Non-pigmented ciliary epithelial cell (primary cell): ENCODE measurements around the gene NDUFAF8.

Experiments used
- DNase-seq: peaks from one replicate; pipeline ENCODE4 v3.0.0-alpha.2; 2010; ENCODE audit warnings: low read depth

NDUFAF8 gene

DNA sequence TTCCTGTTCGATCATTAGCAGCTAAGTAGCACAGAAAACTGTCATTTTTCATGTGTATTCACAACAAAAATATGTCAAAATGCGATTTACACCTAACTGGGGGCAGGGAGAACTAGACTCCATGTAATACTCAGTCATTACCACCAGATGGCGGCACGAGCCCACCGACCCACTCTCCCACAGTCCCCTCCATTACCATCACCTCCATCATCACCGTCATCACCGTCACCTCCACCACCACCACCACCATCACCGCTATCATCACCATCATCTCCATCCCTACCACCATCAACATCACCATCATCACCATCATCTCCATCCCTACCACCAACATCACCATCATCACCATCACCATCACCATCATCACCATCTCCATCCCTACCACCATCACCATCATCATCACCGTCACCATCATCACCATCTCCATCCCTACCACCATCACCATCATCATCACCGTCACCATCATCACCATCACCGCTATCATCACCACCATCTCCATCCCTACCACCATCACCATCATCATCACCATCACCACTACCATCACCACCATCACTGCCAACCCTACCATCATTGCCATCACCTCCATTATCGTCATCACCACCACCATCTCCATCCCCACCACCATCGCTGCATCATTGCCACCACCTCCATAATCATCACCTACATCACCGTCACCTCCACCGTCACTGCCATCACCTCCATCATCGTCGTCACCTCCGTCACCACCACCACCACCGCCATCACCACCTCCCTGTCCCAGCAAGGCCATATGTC, 14.4 kb downstream of the NDUFAF8 start:
- no peak for DNase-seq

DNA sequence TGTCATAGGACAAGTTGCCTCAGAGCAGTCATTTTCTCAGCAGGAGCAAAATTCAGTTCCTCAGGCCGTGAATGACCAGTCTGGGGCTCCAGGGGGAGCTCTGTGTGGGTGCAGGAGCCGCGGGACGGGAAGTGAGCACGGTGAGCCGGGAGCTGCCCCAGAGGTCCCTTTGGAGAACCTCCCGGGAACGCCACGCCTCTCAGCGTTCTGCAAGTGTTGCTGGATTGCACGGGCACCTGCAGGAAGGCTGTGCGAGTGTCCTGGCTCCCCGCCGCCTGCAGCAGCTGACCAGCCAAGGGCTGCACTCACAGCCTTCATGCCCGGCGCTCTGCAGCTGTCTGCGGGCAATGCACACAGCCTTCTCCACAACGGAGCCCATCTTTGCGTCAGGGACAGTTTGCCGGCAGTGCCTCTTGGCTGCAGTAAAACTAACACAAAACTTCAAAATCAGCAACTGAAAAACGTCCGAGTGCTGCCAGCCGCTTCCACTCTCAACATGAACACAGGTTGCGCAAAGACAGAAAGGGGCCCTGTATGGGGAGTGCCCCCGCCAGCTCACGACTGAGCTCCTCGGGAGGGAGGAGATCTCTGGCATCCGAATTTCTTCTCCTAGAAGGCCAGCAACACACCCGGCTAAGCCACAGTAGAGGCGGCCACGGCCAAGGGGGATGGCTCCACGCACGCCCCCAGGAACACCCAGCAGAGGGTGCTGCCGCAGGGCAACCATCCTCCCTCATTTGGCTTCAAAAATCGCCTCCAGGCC, 16.0 kb downstream of the NDUFAF8 start:
- peak; percentile 28 for DNase-seq

GRCh38 chr17:81256616-81257015, 17.5 kb downstream of the NDUFAF8 start:
- no peak for DNase-seq

DNA sequence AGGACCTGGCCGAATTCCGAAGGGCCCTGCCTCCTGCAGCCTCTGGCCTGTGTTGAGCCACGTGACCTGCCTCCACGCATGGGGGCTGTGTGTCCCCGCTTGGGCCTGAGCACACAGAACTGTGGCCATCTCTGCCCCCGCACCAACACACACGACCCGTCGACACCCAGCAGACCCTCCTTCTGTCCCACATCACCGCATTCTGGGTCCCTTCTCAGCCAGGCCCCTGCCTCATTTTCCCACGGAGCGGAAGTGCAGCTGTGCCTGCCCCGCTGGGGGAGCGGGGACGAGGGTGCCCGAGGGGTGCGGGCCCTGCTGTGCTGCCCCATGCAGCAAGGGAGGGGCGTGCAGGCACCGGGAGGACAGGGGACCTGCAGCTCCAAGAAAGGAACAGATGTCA, 18.4 kb downstream of the NDUFAF8 start:
- no peak for DNase-seq

GRCh38 chr17:81258292-81258691, 19.2 kb downstream of the NDUFAF8 start:
- no peak for DNase-seq

GRCh38 chr17:81259058-81259605, 20.0 kb downstream of the NDUFAF8 start:
- DNase-seq, result no peak

GRCh38 chr17:81260171-81260570, 21.1 kb downstream of the NDUFAF8 start:
- DNase-seq, result no peak

DNA sequence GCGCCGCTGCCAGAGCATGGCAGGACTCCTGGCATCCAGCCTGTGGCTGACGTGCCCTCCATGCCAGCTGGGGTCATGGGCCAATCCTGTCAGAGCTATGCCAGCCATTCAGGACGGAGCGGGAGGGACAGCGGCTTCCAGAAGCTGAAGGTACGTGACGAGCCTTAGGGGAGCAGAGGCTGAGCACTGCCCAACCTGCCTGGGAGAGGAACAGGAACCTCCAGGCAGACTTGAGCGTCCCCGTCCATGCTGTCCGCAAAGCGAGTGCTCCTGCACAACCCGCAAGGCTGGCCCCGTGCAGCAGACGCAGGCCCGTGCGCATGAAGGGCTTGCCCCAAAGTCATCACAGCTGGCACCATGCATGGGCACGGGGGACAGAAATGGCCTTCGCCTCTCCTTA, 21.5 kb downstream of the NDUFAF8 start:
- no peak for DNase-seq

GRCh38 chr17:81261096-81261495, 22.0 kb downstream of the NDUFAF8 start:
- DNase-seq, result no peak

GRCh38 chr17:81261582-81262336, 22.6 kb downstream of the NDUFAF8 start:
- DNase-seq, result no peak

DNA sequence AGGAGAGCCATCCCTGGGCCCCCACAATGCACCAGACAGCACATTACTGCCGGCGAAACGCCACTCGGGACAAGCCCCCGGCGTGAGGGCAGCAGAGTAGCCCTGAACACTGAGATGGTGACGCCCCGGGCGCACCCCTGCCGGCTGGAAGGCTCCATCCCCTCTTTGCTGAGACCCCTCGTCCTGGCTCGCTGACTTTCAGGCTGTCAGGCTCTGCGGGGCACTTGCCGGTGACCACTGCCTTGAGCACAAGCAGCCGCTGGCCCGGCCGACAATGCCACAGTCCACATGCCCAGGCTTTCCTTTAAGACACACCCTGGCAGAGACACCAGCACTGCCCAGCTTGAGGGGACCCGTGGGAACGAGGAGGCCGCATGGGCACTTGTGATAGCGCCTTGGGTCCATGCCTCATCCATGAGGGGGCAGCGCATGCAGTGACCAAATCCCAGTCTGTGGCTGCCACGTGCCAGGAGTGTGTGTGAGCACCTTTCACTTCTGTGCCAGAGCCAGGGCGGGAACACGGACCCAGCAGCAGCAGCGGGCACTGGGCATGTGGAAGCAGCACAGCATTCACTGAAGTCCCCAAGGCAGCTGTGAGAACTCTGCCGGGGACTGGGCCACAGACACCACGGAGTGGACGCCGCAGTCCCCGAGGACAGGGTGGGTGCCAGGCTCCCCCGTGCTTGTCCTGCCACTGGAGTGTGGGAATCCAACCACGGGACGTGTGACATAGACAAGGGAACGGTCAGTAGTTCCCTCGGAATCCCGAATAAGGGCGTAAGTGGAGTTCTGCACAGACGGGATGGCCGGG, 24.5 kb downstream of the NDUFAF8 start:
- no peak for DNase-seq

- DNase-seq, result no peak
Observed at GRCh38 chr17:81264640-81265039, 25.5 kb downstream of the NDUFAF8 start.

DNA sequence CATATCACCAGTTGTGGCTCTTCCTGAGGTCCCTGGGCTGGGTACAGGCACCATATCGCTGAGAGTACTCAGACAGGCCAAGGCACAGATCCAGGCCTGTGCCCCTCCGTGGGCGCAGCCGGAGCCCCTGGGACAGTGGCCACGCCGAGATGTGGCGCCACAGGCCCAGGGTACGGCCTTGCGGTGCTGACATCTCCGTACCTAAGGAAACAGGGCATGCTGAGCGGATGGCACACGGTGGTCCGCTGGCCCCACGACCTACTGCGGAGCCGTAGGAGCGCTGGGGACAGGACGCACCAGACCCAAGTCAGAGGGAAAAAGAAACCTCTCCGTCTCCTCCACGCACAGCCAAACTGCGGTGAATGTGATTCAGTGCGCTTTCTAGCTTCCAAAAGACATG, 26.5 kb downstream of the NDUFAF8 start:
- no peak for DNase-seq

DNA sequence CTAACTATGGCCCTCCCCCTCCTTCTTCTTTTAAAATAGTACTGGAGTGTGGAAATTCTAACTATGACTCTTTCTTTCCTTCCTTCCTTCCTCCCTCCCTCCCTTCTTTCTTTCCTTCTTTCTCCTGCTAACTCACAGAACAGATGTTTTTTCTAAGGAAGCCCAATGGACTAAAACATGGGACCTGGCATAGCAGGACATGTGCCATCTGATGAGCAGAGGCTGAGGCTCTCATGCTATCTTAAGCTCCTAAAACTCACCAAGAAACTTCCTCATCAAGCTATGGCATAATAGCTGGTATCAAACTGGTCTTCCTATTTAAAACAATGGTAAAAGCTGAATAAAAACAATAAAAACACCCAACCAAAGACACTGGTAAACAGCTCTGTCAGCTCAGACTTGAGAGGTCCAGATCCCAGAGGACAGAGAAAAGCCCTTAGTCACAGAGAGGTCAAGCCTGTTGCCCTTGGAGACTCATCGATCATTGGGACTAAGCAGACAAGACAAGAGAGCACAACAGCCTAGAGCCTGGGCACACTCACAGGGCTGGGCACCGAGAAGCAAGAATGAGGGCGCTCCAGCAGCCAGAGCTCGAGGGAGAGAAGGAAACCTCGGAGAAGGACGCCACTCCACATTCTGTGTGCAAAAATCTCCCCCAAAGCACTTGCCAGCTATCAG, 28.4 kb downstream of the NDUFAF8 start:
- no peak for DNase-seq

DNA sequence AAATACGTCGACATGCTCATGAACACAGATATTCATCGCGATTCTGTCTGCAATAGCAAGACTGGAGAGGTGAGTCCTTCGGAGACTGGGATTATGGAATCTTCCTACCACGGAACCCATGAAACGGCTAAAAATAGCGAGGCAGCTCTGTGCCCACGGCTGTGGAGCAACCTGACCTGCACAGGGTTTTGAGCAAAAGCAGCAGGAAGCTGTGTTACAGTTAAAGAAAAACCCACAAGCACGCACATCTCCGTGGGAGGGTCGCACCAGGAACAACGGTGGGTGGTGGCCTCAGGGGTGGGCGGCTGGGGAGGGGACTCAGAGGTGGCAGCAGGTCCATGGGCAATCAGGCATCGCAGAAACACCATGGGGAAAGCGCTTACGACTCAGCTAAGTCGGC, 31.2 kb downstream of the NDUFAF8 start:
- no peak for DNase-seq

GRCh38 chr17:81271226-81271625, 32.1 kb downstream of the NDUFAF8 start:
- no peak for DNase-seq

DNA sequence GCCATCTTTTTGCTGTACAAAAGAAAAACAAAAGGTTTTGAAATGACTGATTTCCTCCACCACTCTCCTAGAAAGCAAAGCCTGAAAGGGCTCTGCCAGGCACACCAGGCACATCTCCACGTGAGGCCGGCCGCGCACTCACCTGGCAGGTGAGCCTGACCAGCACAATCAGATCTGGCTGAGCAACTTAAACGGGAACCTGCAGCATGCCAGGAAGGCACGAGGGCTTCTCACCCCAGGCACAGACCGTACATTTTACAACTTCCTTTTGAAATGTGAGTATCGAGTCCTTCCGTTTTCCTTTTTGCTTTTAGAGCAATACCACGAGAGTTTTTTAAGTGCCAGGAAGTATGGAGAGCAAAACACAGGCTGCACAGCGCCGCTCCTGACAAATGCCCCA, 33.5 kb downstream of the NDUFAF8 start:
- DNase-seq, result no peak

DNA sequence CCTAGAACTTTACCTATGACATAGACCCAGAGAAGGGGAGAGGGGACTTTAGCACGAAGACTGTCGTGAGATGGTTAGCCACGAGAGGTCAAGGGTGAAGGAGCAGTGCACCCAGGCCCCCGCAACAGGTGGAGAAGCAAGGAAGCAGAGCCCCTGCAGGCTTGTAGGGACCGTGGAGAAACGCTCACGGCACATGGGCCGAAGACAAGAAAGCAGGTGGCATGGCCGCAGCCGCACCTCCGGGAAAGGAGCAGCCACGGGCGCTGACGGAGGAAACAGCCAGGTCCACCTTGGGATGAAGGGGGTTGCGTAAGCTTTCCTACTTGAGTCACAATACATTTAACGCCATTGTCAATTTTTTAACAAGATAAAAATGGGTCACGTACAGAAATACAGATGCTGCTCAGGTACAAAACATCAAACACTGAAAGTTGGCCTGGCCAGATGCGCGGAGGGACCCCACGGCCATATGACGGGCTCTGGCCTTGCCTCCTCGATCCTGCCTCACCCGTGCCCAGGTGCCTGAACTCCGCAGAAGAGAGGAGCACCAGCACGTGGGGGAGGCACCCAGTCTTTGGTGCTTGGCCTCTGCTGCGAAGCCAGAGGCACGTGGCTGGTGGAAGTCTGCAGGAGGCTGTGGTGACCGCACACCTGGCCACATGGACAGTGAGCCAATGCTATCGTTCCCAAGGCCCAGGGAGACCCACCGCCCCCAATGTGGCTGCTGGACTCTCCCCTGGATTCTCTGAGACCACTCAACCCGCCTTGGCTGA, 34.8 kb downstream of the NDUFAF8 start:
- no peak for DNase-seq

DNA sequence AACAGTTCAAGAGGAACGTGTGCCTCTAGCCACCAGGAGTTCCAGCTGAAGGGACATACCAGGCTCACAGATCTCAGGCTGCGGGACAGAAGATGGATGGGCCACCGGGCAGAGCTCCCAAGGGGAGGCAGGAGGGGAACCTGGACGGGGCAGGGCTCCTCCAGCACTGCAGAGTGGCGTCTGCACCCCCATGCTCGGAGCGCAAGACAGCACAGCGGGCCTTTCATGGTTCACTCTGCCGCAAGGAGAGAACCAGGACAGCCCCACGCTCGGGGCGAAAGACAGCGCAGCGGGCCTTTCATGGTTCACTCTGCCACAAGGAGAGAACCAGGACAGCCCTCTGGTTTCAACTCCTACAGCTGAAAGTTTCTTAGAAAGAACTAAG, 35.3 kb downstream of the NDUFAF8 start:
- no peak for DNase-seq

GRCh38 chr17:81276781-81277180, 37.7 kb downstream of the NDUFAF8 start:
- no peak for DNase-seq
